Measurements from ENCODE around the gene UBE2QL1.

Gene UBE2QL1

GRCh38 chr5:6516823-6517222 lies 68.2 kb downstream of the UBE2QL1 start:
- DNase-seq (ENCODE audit: low spot score): no peak
- in situ Hi-C loops (cut with MboI; ENCODE audit: low pct_unique_long_range_greater_than_20kb, low sequenced_read_pairs, unreplicated experiment): no loop called here
- TF ChIP-seq, protein P1, sequence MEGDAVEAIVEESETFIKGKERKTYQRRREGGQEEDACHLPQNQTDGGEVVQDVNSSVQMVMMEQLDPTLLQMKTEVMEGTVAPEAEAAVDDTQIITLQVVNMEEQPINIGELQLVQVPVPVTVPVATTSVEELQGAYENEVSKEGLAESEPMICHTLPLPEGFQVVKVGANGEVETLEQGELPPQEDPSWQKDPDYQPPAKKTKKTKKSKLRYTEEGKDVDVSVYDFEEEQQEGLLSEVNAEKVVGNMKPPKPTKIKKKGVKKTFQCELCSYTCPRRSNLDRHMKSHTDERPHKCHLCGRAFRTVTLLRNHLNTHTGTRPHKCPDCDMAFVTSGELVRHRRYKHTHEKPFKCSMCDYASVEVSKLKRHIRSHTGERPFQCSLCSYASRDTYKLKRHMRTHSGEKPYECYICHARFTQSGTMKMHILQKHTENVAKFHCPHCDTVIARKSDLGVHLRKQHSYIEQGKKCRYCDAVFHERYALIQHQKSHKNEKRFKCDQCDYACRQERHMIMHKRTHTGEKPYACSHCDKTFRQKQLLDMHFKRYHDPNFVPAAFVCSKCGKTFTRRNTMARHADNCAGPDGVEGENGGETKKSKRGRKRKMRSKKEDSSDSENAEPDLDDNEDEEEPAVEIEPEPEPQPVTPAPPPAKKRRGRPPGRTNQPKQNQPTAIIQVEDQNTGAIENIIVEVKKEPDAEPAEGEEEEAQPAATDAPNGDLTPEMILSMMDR (IDR thresholded peaks at IDR 0.05; ENCODE audit: extremely low read depth, insufficient read depth, missing control alignments): no peak

DNA sequence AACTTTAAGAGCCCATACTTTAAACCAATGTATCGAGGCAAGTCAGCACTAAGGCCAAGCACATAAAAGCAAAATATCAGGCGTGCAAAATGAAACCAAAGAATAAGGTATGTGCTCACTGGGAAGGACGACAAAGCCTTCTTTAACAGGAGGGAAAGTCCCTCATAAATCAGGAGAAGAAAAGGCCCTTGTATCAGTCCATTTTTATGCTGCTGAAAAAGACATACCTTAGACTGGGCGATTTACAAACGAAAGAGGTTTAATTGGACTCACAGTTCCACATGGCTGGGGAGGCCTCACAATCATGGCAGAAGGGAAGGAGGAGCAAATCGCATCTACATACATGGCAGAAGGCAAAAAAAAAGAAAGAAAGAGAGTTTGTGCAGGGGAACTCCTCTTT lies 68.9 kb downstream of the UBE2QL1 start:
- DNase-seq (ENCODE audit: low spot score): no peak
- in situ Hi-C loops (cut with MboI; ENCODE audit: low pct_unique_long_range_greater_than_20kb, low sequenced_read_pairs, unreplicated experiment): no loop called here
- TF ChIP-seq, protein P1 (IDR thresholded peaks at IDR 0.05; ENCODE audit: extremely low read depth, insufficient read depth, missing control alignments): no peak

DNA sequence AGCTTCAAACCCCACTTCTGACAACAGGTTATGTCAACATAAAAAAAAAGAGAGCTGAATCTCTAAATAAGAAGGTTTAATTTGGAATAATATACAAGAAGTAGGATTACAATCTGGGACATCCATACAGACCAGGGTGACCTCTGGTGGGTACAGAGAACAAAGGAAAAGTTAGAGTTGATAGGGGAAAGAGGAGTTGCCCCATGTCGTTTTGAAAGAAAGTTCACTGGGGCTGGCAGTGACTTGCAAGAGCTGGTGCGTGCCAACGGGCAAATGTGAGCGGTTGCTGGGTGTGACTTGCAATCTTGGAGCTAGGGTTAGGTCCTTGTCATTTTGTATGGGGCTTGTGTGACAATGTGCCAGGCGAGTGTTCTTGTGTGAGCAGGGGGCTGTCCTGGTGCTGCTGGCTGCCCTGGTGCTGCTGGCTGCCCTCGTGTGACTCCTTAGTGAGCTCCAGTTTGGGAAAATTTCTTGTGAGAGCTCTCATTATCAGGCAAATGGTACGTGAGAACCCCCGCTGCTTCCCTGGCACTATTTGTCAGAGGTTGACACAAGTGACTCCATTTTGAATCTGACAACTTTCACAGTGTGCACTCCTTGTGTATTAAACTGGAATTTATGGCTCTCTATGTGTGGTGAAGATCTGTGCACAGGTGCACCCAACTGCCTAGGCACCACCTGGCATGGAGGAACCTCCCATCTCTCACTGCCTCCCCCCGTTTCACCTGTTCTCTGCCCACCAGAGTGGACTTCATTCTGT lies 69.8 kb downstream of the UBE2QL1 start:
- DNase-seq (ENCODE audit: low spot score): no peak
- in situ Hi-C loops (cut with MboI; ENCODE audit: low pct_unique_long_range_greater_than_20kb, low sequenced_read_pairs, unreplicated experiment): no loop called here
- TF ChIP-seq, protein P1 (IDR thresholded peaks at IDR 0.05; ENCODE audit: extremely low read depth, insufficient read depth, missing control alignments): no peak

DNA sequence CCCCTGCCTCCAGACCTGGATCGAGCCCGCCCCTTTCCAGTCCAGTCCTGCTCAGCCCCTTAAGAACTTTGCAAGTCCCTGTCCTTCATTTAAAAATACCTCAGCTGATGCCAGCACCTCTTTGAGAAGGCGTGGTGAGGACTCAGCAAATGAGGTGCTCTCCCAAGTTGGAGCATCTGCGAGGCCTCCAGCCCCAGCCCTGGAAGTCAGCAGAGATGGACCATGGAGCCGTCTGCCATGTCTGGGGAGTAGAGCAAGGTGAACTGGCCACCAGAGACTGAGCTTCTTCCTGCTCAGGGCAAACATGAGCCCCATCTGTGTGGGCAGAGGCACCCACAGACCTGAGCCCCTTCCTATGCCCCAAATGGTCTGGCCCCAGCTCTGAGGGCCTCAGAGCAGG lies 71.5 kb downstream of the UBE2QL1 start:
- TF ChIP-seq, protein P1 (IDR thresholded peaks at IDR 0.05; ENCODE audit: extremely low read depth, insufficient read depth, missing control alignments): no peak
- no peak for DNase-seq (ENCODE audit: low spot score)
- in situ Hi-C loops (cut with MboI; ENCODE audit: low pct_unique_long_range_greater_than_20kb, low sequenced_read_pairs, unreplicated experiment): no loop called here

GRCh38 chr5:6522331-6522730 lies 73.7 kb downstream of the UBE2QL1 start:
- in situ Hi-C loops (cut with MboI; ENCODE audit: low pct_unique_long_range_greater_than_20kb, low sequenced_read_pairs, unreplicated experiment): no loop called here
- DNase-seq (ENCODE audit: low spot score): no peak
- TF ChIP-seq, protein P1 (IDR thresholded peaks at IDR 0.05; ENCODE audit: extremely low read depth, insufficient read depth, missing control alignments): no peak

DNA sequence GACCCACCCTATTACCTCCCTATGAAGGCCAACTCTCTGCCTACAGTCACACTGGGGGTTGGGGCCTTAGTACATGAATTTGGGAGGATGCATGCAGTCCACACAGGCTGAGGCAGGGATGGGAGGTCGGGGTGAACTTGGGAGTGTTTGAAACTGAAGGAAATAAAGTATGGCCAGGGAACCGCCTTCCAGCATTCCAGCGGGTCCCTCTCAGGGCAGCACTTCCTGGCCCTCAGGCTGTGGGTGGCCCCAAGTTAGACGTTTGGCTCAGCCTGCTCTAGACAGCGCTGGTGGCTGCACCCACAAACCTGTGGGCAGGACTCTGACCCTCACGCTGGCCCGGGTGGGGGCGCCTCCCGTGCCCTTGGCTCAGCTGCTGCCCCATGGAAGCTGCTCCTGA lies 74.3 kb downstream of the UBE2QL1 start:
- in situ Hi-C loops (cut with MboI; ENCODE audit: low pct_unique_long_range_greater_than_20kb, low sequenced_read_pairs, unreplicated experiment): no loop called here
- DNase-seq (ENCODE audit: low spot score): no peak
- TF ChIP-seq, protein P1 (IDR thresholded peaks at IDR 0.05; ENCODE audit: extremely low read depth, insufficient read depth, missing control alignments): no peak
